ENCODE data around the gene ZNF169.
"Not testable (repeated sequence)": the region's sequence is repeated elsewhere in the genome, so short reads cannot be mapped to it uniquely, and the experiment has no call there.

ZNF169 gene

GRCh38 chr9:94287877-94288513 is 28.9 kb downstream of the ZNF169 start:
- no peak for DNase-seq (ENCODE audit: low read depth)

DNA sequence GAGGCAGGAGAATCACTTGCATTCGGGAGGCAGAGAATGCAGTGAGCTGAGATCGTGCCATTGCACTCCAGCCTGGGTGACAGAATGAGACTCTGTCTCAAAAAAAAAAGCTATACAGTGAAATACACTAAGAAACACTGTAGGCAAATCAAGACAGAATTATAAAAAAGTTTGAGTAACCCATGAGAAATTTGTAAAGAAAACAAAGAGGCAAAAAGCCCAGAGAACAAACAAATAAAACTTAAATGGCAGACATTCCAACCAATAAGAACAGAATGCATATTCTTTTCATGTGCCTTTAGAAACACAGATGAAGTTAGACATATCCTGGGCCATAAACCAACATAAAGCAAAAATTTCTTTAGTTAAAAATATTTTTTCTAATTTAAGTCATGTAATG is 30.6 kb downstream of the ZNF169 start:
- no peak for DNase-seq (ENCODE audit: low read depth)

GRCh38 chr9:94298949-94299599 is 40.0 kb downstream of the ZNF169 start:
- no peak for DNase-seq (ENCODE audit: low read depth)

DNA sequence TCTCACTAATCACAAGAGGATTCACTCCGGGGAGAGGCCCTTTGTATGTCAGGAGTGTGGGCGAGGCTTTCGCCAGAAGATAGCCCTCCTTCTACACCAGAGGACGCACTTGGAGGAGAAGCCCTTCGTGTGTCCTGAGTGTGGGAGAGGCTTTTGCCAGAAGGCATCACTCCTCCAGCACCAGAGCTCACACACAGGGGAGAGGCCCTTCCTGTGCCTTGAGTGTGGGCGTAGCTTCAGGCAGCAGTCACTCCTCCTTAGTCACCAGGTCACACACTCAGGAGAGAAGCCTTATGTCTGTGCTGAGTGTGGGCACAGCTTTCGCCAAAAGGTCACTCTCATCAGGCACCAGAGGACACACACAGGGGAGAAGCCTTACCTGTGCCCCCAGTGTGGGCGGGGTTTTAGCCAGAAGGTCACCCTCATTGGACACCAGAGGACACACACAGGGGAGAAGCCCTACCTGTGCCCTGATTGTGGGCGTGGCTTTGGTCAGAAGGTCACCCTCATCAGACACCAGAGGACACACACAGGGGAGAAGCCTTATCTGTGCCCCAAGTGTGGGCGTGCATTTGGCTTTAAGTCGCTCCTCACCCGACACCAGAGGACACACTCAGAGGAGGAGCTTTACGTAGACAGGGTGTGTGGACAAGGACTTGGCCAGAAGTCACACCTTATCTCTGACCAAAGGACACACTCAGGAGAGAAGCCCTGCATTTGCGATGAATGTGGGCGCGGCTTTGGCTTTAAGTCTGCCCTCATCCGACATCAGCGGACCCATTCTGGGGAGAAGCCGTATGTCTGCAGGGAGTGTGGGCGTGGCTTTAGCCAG is 41.6 kb downstream of the ZNF169 start:
- no peak for DNase-seq (ENCODE audit: low read depth)

- DNase-seq (ENCODE audit: low read depth), result no peak
These were observed 42.5 kb downstream of the ZNF169 start for GRCh38 chr9:94301583-94301982.

GRCh38 chr9:94302426-94302825 is 43.3 kb downstream of the ZNF169 start:
- DNase-seq (ENCODE audit: low read depth), result no peak

DNA sequence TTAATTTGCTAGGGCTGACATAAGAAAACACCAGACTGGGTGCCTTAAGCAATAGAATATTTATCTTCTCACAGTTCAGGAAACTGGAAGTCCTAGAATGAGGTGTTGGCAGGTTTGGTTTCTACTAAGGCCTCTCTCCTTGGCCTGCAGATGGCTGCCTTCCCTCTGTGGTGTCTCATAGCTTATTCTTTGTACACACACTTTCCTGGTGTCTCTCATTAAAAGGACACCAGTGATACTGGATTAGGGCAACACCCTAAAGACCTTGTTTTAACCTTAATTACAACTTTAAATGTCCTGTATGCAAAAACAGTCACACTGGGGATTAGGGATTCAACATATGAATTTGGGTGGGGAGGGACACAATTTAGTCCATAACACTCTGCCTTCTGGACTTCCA is 44.2 kb downstream of the ZNF169 start:
- DNase-seq (ENCODE audit: low read depth), result no peak

DNA sequence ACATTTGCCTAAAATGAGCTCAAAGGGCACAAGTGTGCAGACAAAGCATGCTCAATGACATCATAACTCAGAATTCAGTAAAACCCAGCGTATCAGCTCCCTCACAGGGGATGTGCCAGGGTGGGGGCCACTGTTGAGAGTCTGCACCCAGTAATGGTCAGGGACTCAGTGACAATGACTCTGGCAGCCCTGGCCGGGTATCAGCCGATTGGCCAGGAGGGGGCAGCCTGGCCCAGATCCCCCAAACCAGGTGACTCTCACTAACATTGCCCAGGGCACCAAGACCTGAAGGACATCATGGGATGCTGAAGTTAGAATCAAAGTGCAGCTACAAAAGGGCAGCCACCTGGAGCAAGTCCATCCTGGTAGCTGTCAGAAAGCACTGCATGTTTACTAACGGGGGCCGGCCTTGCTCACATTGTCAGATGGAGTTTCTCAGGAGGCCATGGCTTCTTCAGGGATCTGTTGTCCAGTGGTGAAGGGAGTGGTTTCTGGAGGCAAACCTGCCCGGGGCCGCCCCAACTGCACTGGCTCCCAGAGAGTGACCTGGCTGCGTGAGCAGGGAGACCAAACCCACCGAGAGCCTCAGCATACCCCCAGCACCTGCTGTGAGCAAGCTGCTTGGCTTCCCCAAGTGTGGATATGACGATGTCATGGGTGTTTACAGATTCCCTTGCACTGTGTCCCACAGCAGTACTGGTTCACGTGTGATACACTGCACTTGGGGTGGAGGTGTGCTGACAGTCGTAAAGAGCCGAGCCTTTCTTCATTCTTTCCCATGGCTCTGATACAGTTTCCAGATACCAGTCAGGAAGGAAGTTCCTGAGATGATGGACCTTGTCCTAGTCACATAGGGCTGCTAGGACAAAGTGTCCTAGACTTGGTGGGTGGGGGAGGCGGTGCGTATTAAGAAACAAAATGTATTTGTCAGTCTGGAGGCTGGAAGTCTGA is 56.2 kb downstream of the ZNF169 start:
- not testable (repeated sequence) for DNase-seq (ENCODE audit: low read depth)

GRCh38 chr9:94316236-94316635 is 57.1 kb downstream of the ZNF169 start:
- not testable (repeated sequence) for DNase-seq (ENCODE audit: low read depth)

- DNase-seq (ENCODE audit: low read depth), result not testable (repeated sequence)
These were observed 59.0 kb downstream of the ZNF169 start for GRCh38 chr9:94317949-94318657.

GRCh38 chr9:94322342-94322940 is 63.3 kb downstream of the ZNF169 start:
- DNase-seq (ENCODE audit: low read depth), result not testable (repeated sequence)

DNA sequence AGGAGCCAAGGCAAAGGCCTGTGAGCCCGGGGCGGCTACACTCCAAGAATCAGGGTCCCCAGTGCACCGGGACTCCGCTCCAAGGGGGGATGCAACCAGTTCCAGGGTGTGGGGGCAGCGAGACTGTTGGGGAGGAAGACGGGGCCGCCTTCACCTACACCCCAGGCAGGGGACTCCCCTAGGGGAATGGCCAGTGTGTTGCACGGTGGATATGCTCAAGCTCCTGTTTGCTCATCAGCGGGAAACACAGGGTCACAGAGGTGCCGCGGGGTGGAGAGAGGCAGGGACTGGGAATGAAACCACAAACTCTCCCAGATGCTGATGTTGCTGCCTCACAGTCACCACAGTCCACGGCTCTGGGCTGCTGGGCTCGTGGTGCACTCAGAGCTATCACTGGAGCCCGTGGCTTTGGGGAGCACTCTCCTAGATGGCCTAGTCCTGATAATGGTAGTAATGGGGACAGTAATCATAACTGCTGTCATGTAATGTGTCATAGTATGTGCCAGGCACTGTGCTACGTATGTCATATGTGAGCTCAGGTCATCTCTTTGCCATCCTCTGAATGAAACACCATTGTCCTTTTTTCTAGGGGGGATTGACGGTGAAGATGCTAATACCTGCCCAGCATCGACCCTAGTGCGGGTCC is 64.2 kb downstream of the ZNF169 start:
- DNase-seq (ENCODE audit: low read depth), result not testable (repeated sequence)

DNA sequence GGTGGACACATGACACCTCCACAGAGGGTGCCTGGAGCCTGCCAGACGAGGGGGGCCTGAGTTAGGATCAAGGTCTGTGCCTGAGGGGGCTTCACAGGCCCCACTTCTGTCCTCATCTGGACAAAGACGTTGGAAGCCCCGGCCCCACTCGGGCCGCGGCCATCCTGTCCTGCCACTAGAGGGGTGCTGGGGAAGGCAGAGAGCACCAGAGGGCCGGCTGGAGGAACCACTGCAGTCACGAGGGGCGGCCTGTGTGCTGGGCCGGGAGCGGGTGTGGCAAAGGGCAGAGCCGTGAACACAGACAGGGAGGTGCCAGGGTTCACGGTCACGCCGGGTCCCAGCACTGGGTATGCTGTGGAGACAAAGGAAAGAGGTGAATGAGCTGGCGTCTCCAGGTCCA is 66.5 kb downstream of the ZNF169 start:
- not testable (repeated sequence) for DNase-seq (ENCODE audit: low read depth)

DNA sequence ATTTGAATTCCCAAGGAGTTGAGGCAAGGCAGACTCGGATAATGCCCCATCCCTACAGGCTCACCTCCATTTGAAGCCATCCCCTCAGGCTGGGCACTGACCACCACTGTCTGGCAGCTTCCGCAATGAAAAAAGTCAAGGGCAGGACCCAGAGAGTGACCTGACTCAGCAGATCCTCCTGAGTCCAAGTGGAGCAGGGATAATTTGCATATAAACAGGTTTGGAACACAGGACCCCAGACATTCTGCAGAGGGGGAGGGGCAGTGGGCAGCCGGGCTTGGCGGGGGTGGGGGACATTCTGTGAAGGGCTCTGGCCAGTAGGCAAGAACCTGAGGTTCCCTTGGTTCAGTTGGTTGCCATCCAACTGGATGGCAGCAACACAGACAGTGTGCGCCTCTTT is 69.4 kb downstream of the ZNF169 start, which contains the start of gene NUTM2F:
Gene NUTM2F, minus strand, starts transcription at position 101 of the 400 bp plus-strand sequence. Its CDS starts 21 bp downstream, at position 80.
- not testable (repeated sequence) for DNase-seq (ENCODE audit: low read depth)

GRCh38 chr9:94336445-94336844 is 77.3 kb downstream of the ZNF169 start:
- DNase-seq (ENCODE audit: low read depth), result not testable (repeated sequence)

GRCh38 chr9:94338723-94339122 is 79.6 kb downstream of the ZNF169 start:
- DNase-seq (ENCODE audit: low read depth), result not testable (repeated sequence)

DNA sequence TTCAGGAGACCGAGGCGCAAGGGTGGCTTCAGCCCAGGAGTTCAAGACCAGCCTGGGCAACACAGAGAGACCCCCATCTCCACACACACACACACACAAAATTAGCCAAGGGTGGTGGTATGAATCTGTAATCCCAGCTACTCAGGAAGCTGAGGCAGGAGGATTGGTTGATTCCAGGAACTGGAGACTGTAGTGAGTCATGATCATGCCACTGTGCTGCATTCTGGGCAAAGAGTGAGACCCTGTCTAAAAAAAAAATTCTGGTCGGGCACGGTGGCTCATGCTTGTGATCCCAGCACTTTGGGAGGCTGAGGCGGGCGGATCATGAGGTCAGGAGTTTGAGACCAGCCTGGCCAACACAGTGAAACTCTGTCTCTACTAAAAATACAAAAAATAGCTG is 80.6 kb downstream of the ZNF169 start:
- not testable (repeated sequence) for DNase-seq (ENCODE audit: low read depth)

GRCh38 chr9:94340750-94341149 is 81.7 kb downstream of the ZNF169 start:
- not testable (repeated sequence) for DNase-seq (ENCODE audit: low read depth)

- not testable (repeated sequence) for DNase-seq (ENCODE audit: low read depth)
These were observed 82.6 kb downstream of the ZNF169 start for GRCh38 chr9:94341703-94342102.

- DNase-seq (ENCODE audit: low read depth), result not testable (repeated sequence)
These were observed 88.4 kb downstream of the ZNF169 start for GRCh38 chr9:94347451-94347850.
